Activated gamma-delta T cell (primary cell): ENCODE measurements around the gene PRUNE2.
"Not testable (repeated sequence)": the region's sequence is repeated elsewhere in the genome, so short reads cannot be mapped to it uniquely, and the experiment has no call there.

Experiments
- DNase-seq: peaks from one replicate; lab custom pipeline; 2025; lab: John Stamatoyannopoulos, UW
- total RNA-seq, 2 donors: gene quantifications; one replicate each; lab custom pipeline; 2026; lab: John Stamatoyannopoulos, UW

Gene PRUNE2
- 0.04 to 0.36 reads per million in 2 donors for total RNA-seq

GRCh38 chr9:76905791-76906646 lies at the start of gene PRUNE2:
TSS of gene PRUNE2 (minus strand) at chr9:76906114. CDS start at chr9:76905963, 151 bp downstream.
- DNase-seq: no peak

- not testable (repeated sequence) for DNase-seq
These were observed 49.5 kb upstream of the PRUNE2 start for GRCh38 chr9:76955406-76955805.

GRCh38 chr9:76949865-76950264 lies 44.0 kb upstream of the PRUNE2 start:
- no peak for DNase-seq

- DNase-seq: no peak
These were observed 38.1 kb upstream of the PRUNE2 start for GRCh38 chr9:76944011-76944410.

- DNase-seq: no peak
These were observed 37.1 kb upstream of the PRUNE2 start for GRCh38 chr9:76943054-76943453.

- no peak for DNase-seq
These were observed 26.8 kb upstream of the PRUNE2 start for GRCh38 chr9:76932757-76933156.

- no peak for DNase-seq
These were observed 26.4 kb upstream of the PRUNE2 start for GRCh38 chr9:76932265-76932664.

- no peak for DNase-seq
These were observed 21.8 kb upstream of the PRUNE2 start for GRCh38 chr9:76927540-76928240.

- DNase-seq: no peak
These were observed 20.9 kb upstream of the PRUNE2 start for GRCh38 chr9:76926846-76927245.

- DNase-seq: no peak
These were observed 20.4 kb upstream of the PRUNE2 start for GRCh38 chr9:76926324-76926741.

- DNase-seq: no peak
These were observed 15.3 kb upstream of the PRUNE2 start for GRCh38 chr9:76921165-76921564.

GRCh38 chr9:76917299-76917698 lies 11.4 kb upstream of the PRUNE2 start:
- DNase-seq: no peak

- no peak for DNase-seq
These were observed 10.3 kb upstream of the PRUNE2 start for GRCh38 chr9:76916231-76916630.

GRCh38 chr9:76913467-76913866 lies 7.6 kb upstream of the PRUNE2 start:
- DNase-seq: no peak

- DNase-seq: no peak
These were observed 6.8 kb upstream of the PRUNE2 start for GRCh38 chr9:76912636-76913275.

GRCh38 chr9:76911971-76912370 lies 6.1 kb upstream of the PRUNE2 start:
- no peak for DNase-seq

- DNase-seq: no peak
These were observed 4.9 kb upstream of the PRUNE2 start for GRCh38 chr9:76910861-76911260.

- DNase-seq: no peak
These were observed 697 bp upstream of the PRUNE2 start for GRCh38 chr9:76906647-76906975.

- no peak for DNase-seq
These were observed 1.1 kb downstream of the PRUNE2 start for GRCh38 chr9:76904661-76905457.

GRCh38 chr9:76902395-76902794 lies 3.5 kb downstream of the PRUNE2 start:
- DNase-seq: no peak

- DNase-seq: no peak
These were observed 4.1 kb downstream of the PRUNE2 start for GRCh38 chr9:76901801-76902200.

GRCh38 chr9:76900884-76901440 lies 5.0 kb downstream of the PRUNE2 start:
- no peak for DNase-seq
